ENCODE measurements around the gene NT5DC3. TPM values are rescaled to one million over a fixed set of nuclear protein-coding genes. Genes with fewer than 3 reads are reported as not detected.

The NT5DC3 gene
- 3.6 and 4.9 TPM in 2 replicates for total RNA-seq

DNA sequence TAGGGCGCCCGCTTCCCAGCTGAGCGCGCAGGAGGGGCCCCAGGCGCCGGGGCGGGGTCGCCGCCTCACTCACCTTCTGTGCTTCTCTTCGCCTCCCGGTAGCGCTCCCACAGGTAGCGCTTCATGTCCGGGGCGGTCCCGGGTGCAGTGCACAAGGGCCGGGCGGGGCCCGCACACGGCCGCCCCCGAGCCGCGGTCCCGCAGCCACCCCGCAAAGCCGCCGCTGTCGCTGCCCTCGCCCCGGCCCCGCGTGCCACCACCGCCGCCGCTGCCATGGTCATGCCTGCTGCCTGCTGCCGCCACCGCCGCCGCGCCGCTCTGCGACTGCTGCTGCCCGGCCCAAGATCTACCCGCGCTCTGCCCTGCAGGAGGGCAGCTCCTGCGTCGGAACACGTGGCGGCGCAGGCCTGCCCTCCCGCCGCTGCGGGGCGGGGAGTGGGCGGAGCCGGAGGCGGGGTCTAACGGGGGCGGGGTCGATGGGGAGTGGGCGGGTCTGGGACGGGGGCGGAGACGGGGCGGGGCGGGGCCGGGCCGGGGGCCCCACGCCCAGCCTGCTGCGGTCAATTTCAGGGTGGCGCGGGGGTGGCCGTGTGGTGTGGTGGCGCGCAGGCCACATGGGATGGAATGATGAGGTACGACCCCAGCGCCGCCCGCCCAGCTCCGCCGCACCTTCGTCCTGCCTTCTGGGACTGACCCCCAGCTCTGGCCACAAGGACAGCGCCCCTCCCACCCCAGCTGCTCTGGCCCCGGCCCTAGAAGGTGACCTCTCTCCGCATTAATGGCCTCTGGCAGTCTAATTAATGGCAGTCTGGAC lies at the start of gene NT5DC3:
Gene NT5DC3 (minus strand): TSS at position 359 of the 814 bp plus-strand sequence. CDS start 78 bp downstream, at position 281.

Other genes with a start within 250 kb of the NT5DC3 start
- 545 and 604 TPM in 2 replicates for gene HSP90B1, start 89.2 kb upstream of the NT5DC3 start, total RNA-seq
- gene TDG, start 124.6 kb upstream of the NT5DC3 start, total RNA-seq, result 30.4 and 45.5 TPM in 2 replicates
- gene GLT8D2, start 209.0 kb upstream of the NT5DC3 start, total RNA-seq, result 0.65 and 0.76 TPM in 2 replicates
- 10.8 and 16.4 TPM in 2 replicates for gene HCFC2, start 223.3 kb upstream of the NT5DC3 start, total RNA-seq

Data from vein endothelial cell (primary cell).